Mesothelial cell of epicardium (in vitro differentiated cells): ENCODE measurements around the gene RNF186. TPM values are rescaled to one million over a fixed set of nuclear protein-coding genes. Genes with fewer than 3 reads are reported as not detected.
"Not testable (repeated sequence)": the region's sequence is repeated elsewhere in the genome, so short reads cannot be mapped to it uniquely, and the experiment has no call there.

Experiments used
- DNase-seq, 2 experiments: peaks; one replicate each; pipeline ENCODE4 v3.0.0; 2021; ENCODE audit warnings: low spot score in 2 of 2; ENCODE audit not compliant: unreplicated experiment in 2 of 2
- H3K27ac Mint-ChIP-seq: 2 replicates; pipeline ENCODE4 v1.8.0; 2021; ENCODE audit warnings: mixed read lengths
- H3K27me3 Mint-ChIP-seq: 2 replicates; pipeline ENCODE4 v1.8.0; 2021; ENCODE audit warnings: low read depth, mixed read lengths
- H3K36me3 Mint-ChIP-seq: 2 replicates; pipeline ENCODE4 v1.8.0; 2021; ENCODE audit warnings: mixed read lengths
- H3K4me1 Mint-ChIP-seq: 2 replicates; pipeline ENCODE4 v1.8.0; 2021; ENCODE audit warnings: mixed read lengths
- H3K4me3 Mint-ChIP-seq: 2 replicates; pipeline ENCODE4 v1.8.0; 2021; ENCODE audit warnings: mild to moderate bottlenecking, moderate library complexity, mixed read lengths
- H3K9me3 Mint-ChIP-seq: 2 replicates; pipeline ENCODE4 v1.8.0; 2021; ENCODE audit warnings: mixed read lengths
- total RNA-seq: library from RNA; stranded (reverse); gene quantifications from 3 replicates; pipeline ENCODE4 v1.2.1, GENCODE V29; 2021
- TF ChIP-seq, protein P1 (sequence below): fragments of 200-600 bp; sonication (generic); IDR thresholded peaks from one replicate; pipeline ENCODE4 v1.5.0; 2021; ENCODE audit warnings: antibody characterized with exemption; ENCODE audit not compliant: unreplicated experiment

RNF186 gene
- total RNA-seq, 1 donor from 2014 or later = not detected

DNA sequence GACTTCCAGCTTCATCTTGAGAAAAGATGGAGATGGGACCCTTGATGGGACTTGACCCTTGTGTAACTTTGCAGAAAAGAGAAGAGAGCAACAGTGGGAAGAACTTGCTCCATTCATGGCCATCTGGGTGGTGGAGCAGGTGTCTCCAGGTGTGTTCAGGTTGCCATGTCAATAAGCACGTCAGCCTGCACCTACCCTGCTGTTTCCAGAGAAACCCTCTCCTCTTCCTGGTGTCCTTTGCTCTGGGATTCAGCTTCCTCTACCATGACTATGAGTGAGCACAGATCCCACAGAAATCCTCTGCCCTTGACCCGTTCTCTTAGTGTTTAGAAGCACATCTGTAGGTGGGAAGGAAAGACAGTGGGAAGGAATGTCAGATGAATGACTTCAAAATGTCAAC, 45.3 kb upstream of the RNF186 start:
- Mint-ChIP-seq H3K4me1 (no peaks in the 10 kb centered on the region), H3K36me3 (peaks cover 2% of the 10 kb centered on the region), H3K27ac (no peak overlapping the region), H3K4me3 (no peak overlapping the region), H3K27me3 (peaks cover 9% of the 10 kb centered on the region), H3K9me3 (peaks cover 9% of the 10 kb centered on the region)
- no peak for DNase-seq
- TF ChIP-seq, protein P1, sequence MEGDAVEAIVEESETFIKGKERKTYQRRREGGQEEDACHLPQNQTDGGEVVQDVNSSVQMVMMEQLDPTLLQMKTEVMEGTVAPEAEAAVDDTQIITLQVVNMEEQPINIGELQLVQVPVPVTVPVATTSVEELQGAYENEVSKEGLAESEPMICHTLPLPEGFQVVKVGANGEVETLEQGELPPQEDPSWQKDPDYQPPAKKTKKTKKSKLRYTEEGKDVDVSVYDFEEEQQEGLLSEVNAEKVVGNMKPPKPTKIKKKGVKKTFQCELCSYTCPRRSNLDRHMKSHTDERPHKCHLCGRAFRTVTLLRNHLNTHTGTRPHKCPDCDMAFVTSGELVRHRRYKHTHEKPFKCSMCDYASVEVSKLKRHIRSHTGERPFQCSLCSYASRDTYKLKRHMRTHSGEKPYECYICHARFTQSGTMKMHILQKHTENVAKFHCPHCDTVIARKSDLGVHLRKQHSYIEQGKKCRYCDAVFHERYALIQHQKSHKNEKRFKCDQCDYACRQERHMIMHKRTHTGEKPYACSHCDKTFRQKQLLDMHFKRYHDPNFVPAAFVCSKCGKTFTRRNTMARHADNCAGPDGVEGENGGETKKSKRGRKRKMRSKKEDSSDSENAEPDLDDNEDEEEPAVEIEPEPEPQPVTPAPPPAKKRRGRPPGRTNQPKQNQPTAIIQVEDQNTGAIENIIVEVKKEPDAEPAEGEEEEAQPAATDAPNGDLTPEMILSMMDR = no peak

DNA sequence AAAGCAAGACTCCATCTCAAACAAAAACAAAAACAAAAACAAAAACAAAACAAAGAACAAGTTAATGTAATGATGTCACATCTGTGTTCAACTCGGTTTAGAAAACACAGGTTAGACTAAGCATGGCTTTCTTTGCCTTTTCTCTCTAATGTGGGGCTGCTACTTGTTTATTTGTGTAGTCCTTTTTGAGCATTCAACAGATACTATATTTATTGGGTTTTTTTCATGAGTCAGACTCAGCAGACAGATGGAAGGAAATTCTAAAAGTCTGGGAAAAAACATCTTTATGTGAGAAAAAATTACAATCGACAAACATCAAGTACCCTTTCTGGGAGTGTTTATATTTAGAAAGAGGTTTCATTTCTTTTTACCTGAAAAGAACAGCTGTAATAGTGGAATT, 44.8 kb upstream of the RNF186 start:
- Mint-ChIP-seq H3K36me3 (peaks cover 2% of the 10 kb centered on the region), H3K27ac (no peak overlapping the region), H3K9me3 (peaks cover 9% of the 10 kb centered on the region), H3K27me3 (peaks cover 9% of the 10 kb centered on the region), H3K4me3 (no peak overlapping the region), H3K4me1 (no peaks in the 10 kb centered on the region)
- DNase-seq = no peak
- TF ChIP-seq, protein P1 = no peak

GRCh38 chr1:19858893-19859292, 43.8 kb upstream of the RNF186 start:
- Mint-ChIP-seq H3K27ac (no peak overlapping the region), H3K36me3 (peaks cover 2% of the 10 kb centered on the region), H3K27me3 (peaks cover 9% of the 10 kb centered on the region), H3K4me1 (no peaks in the 10 kb centered on the region), H3K4me3 (no peak overlapping the region), H3K9me3 (peaks cover 11% of the 10 kb centered on the region)
- TF ChIP-seq, protein P1 = no peak
- DNase-seq = no peak

DNA sequence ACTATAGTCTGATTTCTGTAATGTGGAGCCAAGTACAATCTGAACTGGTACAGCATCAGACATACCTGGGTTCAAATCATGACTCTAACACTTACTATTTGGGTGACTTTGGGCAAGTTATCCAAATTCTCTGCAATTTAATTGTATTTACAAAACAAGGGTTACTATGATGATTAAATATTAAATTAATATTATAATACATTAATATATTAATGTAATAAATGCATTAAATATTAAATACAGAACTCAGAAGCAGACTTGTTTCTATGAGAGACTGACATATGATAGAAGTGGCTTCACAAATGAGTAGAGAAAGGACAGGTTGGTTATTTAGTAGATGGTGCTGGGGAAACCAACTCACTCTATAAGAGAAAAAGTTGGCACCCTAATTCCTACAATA, 39.8 kb upstream of the RNF186 start:
- TF ChIP-seq, protein P1 = no peak
- Mint-ChIP-seq H3K4me3 (no peak overlapping the region), H3K27ac (no peak overlapping the region), H3K27me3 (peaks cover 2% of the 10 kb centered on the region), H3K36me3 (no peaks in the 10 kb centered on the region), H3K9me3 (peaks cover 3% of the 10 kb centered on the region), H3K4me1 (peaks cover 6% of the 10 kb centered on the region)
- no peak for DNase-seq

DNA sequence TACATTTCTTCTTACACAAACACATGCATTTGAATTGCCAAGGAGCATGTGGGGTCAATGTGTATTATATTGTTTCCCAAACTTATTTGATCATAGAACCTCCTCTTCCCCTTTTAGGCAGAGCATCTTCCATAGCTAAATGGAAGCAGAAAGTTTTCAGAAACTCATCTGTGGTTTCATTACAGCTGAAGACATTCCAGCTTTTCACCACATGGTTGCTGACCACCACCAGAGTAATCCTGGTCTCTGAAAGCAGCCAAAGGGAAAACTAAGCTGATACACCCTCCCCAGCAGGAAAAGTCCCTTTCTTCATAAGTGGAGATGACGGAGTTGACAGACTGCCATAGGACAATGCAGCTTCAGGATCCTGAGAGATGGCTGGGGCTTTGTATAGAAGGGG, 37.0 kb upstream of the RNF186 start:
- peaks cover 13% of the 10 kb centered on the region for H3K4me1 Mint-ChIP-seq
- DNase-seq = no peak
- no peaks in the 10 kb centered on the region for H3K36me3 Mint-ChIP-seq
- TF ChIP-seq, protein P1 = no peak
- H3K9me3 Mint-ChIP-seq = peaks cover 3% of the 10 kb centered on the region
- no peaks in the 10 kb centered on the region for H3K27me3 Mint-ChIP-seq
- no peak overlapping the region for H3K4me3 Mint-ChIP-seq
- H3K27ac Mint-ChIP-seq = no peak overlapping the region

- DNase-seq = no peak
- Mint-ChIP-seq H3K36me3 (no peaks in the 10 kb centered on the region), H3K4me3 (no peak overlapping the region), H3K4me1 (peaks cover 14% of the 10 kb centered on the region), H3K27ac (no peak overlapping the region), H3K9me3 (peaks cover 3% of the 10 kb centered on the region), H3K27me3 (no peaks in the 10 kb centered on the region)
- TF ChIP-seq, protein P1 = no peak
Measured at GRCh38 chr1:19850214-19850613, 35.1 kb upstream of the RNF186 start.

- H3K27ac Mint-ChIP-seq, H3K36me3 Mint-ChIP-seq, H3K4me3 Mint-ChIP-seq, H3K27me3 Mint-ChIP-seq, H3K9me3 Mint-ChIP-seq, DNase-seq: not testable (repeated sequence)
- peaks cover 21% of the 10 kb centered on the region for H3K4me1 Mint-ChIP-seq
Measured at GRCh38 chr1:19849307-19849706, 34.2 kb upstream of the RNF186 start.

- H3K9me3 Mint-ChIP-seq, DNase-seq, H3K4me3 Mint-ChIP-seq, H3K27me3 Mint-ChIP-seq, H3K27ac Mint-ChIP-seq, H3K36me3 Mint-ChIP-seq: not testable (repeated sequence)
- peaks cover 21% of the 10 kb centered on the region for H3K4me1 Mint-ChIP-seq
Measured at GRCh38 chr1:19847334-19847733, 32.3 kb upstream of the RNF186 start.
